Measurements from ENCODE around the gene RAB6B. TPM values are rescaled to one million over a fixed set of nuclear protein-coding genes. Genes with fewer than 3 reads are reported as not detected.
A peak's percentile ranks its signal among the peaks of the same experiment; 100 is the strongest.

Gene RAB6B
- total RNA-seq, 2 experiments from 2014 or later, result not detected

GRCh38 chr3:133926736-133927539 lies 31.3 kb upstream of the RAB6B start:
- Mint-ChIP-seq H3K36me3 (ENCODE audit: low read depth) (no peaks in the 10 kb centered on the region), H3K27me3 (peaks cover 19% of the 10 kb centered on the region), H3K4me1 (peaks cover 6% of the 10 kb centered on the region), H3K27ac (no peak overlapping the region), H3K9me3 (no peaks in the 10 kb centered on the region), H3K4me3 (peak overlapping the region; percentile 58)
- ChIA-PET POLR2A (no interaction called here), CTCF (interaction anchor here (0.6 to 0.7 kb wide), 2 partner anchors 17 to 20 kb away, joined by 3 to 4 read pairs; no protein-coding TSS in a partner anchor)
- DNase-seq, result no peak

- H3K36me3 Mint-ChIP-seq (ENCODE audit: low read depth), result no peaks in the 10 kb centered on the region
- DNase-seq, result no peak
- peaks cover 26% of the 10 kb centered on the region for H3K27me3 Mint-ChIP-seq
- CTCF ChIA-PET, result interaction anchor here (0.6 kb wide), 1 partner anchor 19 kb away, joined by 4 read pairs; no protein-coding TSS in a partner anchor
- H3K4me1 Mint-ChIP-seq, result peaks cover 6% of the 10 kb centered on the region
- no peaks in the 10 kb centered on the region for H3K9me3 Mint-ChIP-seq
- no peak overlapping the region for H3K27ac Mint-ChIP-seq
- POLR2A ChIA-PET, result no interaction called here
- H3K4me3 Mint-ChIP-seq, result no peak overlapping the region
Measured at GRCh38 chr3:133925960-133926735, 30.5 kb upstream of the RAB6B start.

GRCh38 chr3:133924041-133924440 lies 28.4 kb upstream of the RAB6B start:
- H3K4me3 Mint-ChIP-seq, result no peak overlapping the region
- ChIA-PET POLR2A (no interaction called here), CTCF (no interaction called here)
- H3K36me3 Mint-ChIP-seq (ENCODE audit: low read depth), result no peaks in the 10 kb centered on the region
- H3K27ac Mint-ChIP-seq, result no peak overlapping the region
- no peaks in the 10 kb centered on the region for H3K9me3 Mint-ChIP-seq
- peaks cover 6% of the 10 kb centered on the region for H3K4me1 Mint-ChIP-seq
- no peak for DNase-seq
- H3K27me3 Mint-ChIP-seq, result peaks cover 39% of the 10 kb centered on the region

- no peak for DNase-seq
- ChIA-PET CTCF (no interaction called here), POLR2A (no interaction called here)
- H3K27me3 Mint-ChIP-seq, result peaks cover 44% of the 10 kb centered on the region
- H3K27ac Mint-ChIP-seq, result no peak overlapping the region
- H3K9me3 Mint-ChIP-seq, result no peaks in the 10 kb centered on the region
- H3K36me3 Mint-ChIP-seq (ENCODE audit: low read depth), result no peaks in the 10 kb centered on the region
- H3K4me1 Mint-ChIP-seq, result no peaks in the 10 kb centered on the region
- H3K4me3 Mint-ChIP-seq, result no peak overlapping the region
Measured at GRCh38 chr3:133921592-133921991, 25.9 kb upstream of the RAB6B start.

- Mint-ChIP-seq H3K4me1 (no peaks in the 10 kb centered on the region), H3K9me3 (no peaks in the 10 kb centered on the region), H3K27ac (no peak overlapping the region), H3K36me3 (ENCODE audit: low read depth) (no peaks in the 10 kb centered on the region), H3K27me3 (peaks cover 34% of the 10 kb centered on the region), H3K4me3 (no peak overlapping the region)
- ChIA-PET POLR2A (no interaction called here), CTCF (no interaction called here)
- no peak for DNase-seq
Measured at GRCh38 chr3:133917144-133917543, 21.5 kb upstream of the RAB6B start.

GRCh38 chr3:133915685-133916658 lies 20.3 kb upstream of the RAB6B start:
- Mint-ChIP-seq H3K36me3 (ENCODE audit: low read depth) (no peaks in the 10 kb centered on the region), H3K4me3 (no peak overlapping the region), H3K27ac (no peak overlapping the region), H3K4me1 (no peaks in the 10 kb centered on the region), H3K9me3 (no peaks in the 10 kb centered on the region), H3K27me3 (peaks cover 25% of the 10 kb centered on the region)
- CTCF ChIA-PET, result no interaction called here
- POLR2A ChIA-PET, result no interaction called here
- no peak for DNase-seq

- no peak for DNase-seq
- H3K9me3 Mint-ChIP-seq, result no peaks in the 10 kb centered on the region
- no peak overlapping the region for H3K4me3 Mint-ChIP-seq
- H3K36me3 Mint-ChIP-seq (ENCODE audit: low read depth), result no peaks in the 10 kb centered on the region
- peaks cover 21% of the 10 kb centered on the region for H3K27me3 Mint-ChIP-seq
- ChIA-PET POLR2A (no interaction called here), CTCF (no interaction called here)
- no peaks in the 10 kb centered on the region for H3K4me1 Mint-ChIP-seq
- no peak overlapping the region for H3K27ac Mint-ChIP-seq
Measured at GRCh38 chr3:133914839-133915600, 19.3 kb upstream of the RAB6B start.

GRCh38 chr3:133910422-133910821 lies 14.7 kb upstream of the RAB6B start:
- no peak overlapping the region for H3K4me3 Mint-ChIP-seq
- POLR2A ChIA-PET, result no interaction called here
- H3K9me3 Mint-ChIP-seq, result no peaks in the 10 kb centered on the region
- H3K4me1 Mint-ChIP-seq, result no peaks in the 10 kb centered on the region
- no peak for DNase-seq
- no peaks in the 10 kb centered on the region for H3K36me3 Mint-ChIP-seq (ENCODE audit: low read depth)
- no peak overlapping the region for H3K27ac Mint-ChIP-seq
- peaks cover 10% of the 10 kb centered on the region for H3K27me3 Mint-ChIP-seq
- CTCF ChIA-PET, result interaction anchor here (1.4 kb wide), 1 partner anchor 14 kb away, joined by 4 read pairs; no protein-coding TSS in a partner anchor

GRCh38 chr3:133905376-133905775 lies 9.7 kb upstream of the RAB6B start:
- H3K27me3 Mint-ChIP-seq, result peaks cover 27% of the 10 kb centered on the region
- H3K4me3 Mint-ChIP-seq, result no peak overlapping the region
- H3K9me3 Mint-ChIP-seq, result no peaks in the 10 kb centered on the region
- ChIA-PET CTCF (no interaction called here), POLR2A (no interaction called here)
- H3K4me1 Mint-ChIP-seq, result no peaks in the 10 kb centered on the region
- DNase-seq, result no peak
- H3K36me3 Mint-ChIP-seq (ENCODE audit: low read depth), result no peaks in the 10 kb centered on the region
- H3K27ac Mint-ChIP-seq, result no peak overlapping the region

GRCh38 chr3:133901847-133902246 lies 6.2 kb upstream of the RAB6B start:
- H3K9me3 Mint-ChIP-seq, result no peaks in the 10 kb centered on the region
- H3K4me3 Mint-ChIP-seq, result no peak overlapping the region
- no peaks in the 10 kb centered on the region for H3K36me3 Mint-ChIP-seq (ENCODE audit: low read depth)
- no peaks in the 10 kb centered on the region for H3K4me1 Mint-ChIP-seq
- CTCF ChIA-PET, result no interaction called here
- POLR2A ChIA-PET, result no interaction called here
- no peak for DNase-seq
- H3K27ac Mint-ChIP-seq, result no peak overlapping the region
- H3K27me3 Mint-ChIP-seq, result peaks cover 45% of the 10 kb centered on the region

- no peak for DNase-seq
- POLR2A ChIA-PET, result no interaction called here
- CTCF ChIA-PET, result no interaction called here
- H3K27me3 Mint-ChIP-seq, result peaks cover 51% of the 10 kb centered on the region
- H3K27ac Mint-ChIP-seq, result no peak overlapping the region
- H3K9me3 Mint-ChIP-seq, result no peaks in the 10 kb centered on the region
- no peaks in the 10 kb centered on the region for H3K36me3 Mint-ChIP-seq (ENCODE audit: low read depth)
- peaks cover under 1% of the 10 kb centered on the region for H3K4me1 Mint-ChIP-seq
- no peak overlapping the region for H3K4me3 Mint-ChIP-seq
Measured at GRCh38 chr3:133901083-133901482, 5.4 kb upstream of the RAB6B start.

GRCh38 chr3:133899311-133899710 lies 3.6 kb upstream of the RAB6B start:
- no peaks in the 10 kb centered on the region for H3K9me3 Mint-ChIP-seq
- POLR2A ChIA-PET, result no interaction called here
- H3K27me3 Mint-ChIP-seq, result peaks cover 56% of the 10 kb centered on the region
- CTCF ChIA-PET, result no interaction called here
- no peaks in the 10 kb centered on the region for H3K36me3 Mint-ChIP-seq (ENCODE audit: low read depth)
- peaks cover 3% of the 10 kb centered on the region for H3K4me1 Mint-ChIP-seq
- DNase-seq, result no peak
- no peak overlapping the region for H3K4me3 Mint-ChIP-seq
- no peak overlapping the region for H3K27ac Mint-ChIP-seq

All from activated CD4-positive, alpha-beta T cell treated with anti-CD3 and anti-CD28 coated beads, Interleukin-2, amount 10 ng/mL, durations not matched to agents 7 days and 5 days (primary cell).